ENCODE data around the gene CATSPERD.
"Not testable (repeated sequence)": the region's sequence is repeated elsewhere in the genome, so short reads cannot be mapped to it uniquely, and the experiment has no call there.

CATSPERD gene

DNA sequence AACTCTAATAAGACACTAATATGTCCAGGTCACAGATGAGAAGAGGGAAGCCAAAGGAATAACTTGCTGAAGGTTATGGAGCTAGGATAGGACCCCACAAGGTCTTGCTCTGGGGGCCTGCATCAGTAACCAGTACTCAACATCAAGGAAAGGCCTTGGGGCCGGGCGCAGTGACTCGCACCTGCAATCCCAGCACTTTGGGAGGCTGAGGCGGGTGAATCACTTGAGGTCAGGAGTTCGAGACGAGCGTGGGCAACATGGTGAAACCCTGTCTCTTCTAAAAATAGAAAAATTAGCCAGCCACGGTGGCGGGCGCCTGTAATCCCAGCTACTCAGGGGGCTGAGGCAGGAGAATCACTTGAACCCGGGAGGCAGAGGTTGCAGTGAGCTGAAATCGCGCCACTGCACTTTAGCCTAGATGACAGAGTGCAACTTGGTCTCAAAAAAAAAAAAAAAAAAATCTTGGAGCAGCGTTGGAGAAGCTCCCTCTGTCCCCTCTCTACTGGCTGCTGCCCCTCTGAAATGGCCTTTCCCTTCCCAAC, 2.3 kb upstream of the CATSPERD start:
- intact Hi-C loops (cut with DNase I) = no loop called here
- DNase-seq = peak in 1 of 10 donors; percentile 39

DNA sequence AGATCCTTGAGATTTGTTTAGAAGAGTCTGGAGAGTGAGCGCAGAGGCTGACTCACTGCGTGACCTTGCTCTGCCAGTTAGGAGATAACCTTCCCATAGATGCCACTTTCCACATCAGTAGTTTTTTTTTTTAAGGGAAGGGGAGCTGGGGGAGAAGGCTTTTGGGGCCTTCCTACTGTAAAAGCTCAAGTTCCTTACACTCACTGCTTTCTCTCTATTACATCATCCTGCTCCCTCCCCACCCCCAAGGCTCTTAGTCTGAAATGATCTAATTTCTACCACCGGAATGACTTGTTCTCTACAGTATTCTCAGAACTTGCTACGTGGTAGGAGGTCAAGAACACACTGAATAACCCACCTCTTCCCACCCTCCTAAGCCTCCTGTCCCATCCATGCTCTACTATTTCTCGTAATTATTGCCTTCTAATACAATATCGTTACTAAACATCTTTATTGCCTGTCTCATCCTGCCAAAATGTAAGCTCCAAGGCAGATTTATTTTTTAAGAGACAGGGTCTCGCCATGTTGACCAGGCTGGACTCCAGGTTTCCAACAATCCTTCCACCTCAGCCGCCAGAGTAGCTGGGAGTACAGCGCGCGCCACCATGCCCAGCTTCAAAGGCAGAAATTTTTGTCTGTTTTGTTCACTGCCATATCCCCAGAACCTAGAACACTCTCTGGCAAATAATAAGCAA, 1.7 kb upstream of the CATSPERD start:
- DNase-seq = no peak
- intact Hi-C loops (cut with DNase I) = no loop called here

DNA sequence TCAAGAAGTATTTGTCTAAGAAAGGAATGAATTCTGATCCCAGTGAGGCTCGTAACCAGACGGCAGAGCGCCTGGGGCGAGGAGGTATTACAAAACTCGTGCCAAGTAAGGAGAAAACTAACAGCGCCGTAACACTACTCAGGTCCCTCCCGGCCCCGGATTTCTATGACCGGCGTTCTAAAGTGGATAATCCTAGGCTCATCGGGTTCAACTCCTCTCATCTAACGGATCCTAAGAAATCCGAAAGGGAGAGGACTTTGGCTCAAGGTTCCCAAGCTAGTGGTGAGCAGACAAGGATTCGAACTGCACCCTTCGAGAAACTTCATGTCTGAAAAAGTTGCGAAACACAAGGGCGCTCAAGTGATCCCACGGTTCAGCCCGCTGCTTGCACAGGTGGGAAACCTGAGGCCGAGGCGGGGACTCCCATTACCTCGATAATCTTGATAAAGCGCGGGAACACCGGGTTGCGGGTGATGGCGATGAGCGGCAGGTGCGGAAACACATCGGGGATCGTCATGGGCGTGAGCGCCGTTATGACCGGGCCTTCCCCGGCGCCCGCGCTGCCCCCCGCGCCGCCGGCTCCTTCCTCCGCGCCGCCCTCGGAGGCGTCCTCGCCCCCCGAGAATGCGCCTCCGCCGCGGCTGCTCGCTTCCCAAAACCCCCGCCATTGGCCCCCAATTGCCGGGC, 1.0 kb upstream of the CATSPERD start:
- intact Hi-C loops (cut with DNase I) = no loop called here
- no peak for DNase-seq

DNA sequence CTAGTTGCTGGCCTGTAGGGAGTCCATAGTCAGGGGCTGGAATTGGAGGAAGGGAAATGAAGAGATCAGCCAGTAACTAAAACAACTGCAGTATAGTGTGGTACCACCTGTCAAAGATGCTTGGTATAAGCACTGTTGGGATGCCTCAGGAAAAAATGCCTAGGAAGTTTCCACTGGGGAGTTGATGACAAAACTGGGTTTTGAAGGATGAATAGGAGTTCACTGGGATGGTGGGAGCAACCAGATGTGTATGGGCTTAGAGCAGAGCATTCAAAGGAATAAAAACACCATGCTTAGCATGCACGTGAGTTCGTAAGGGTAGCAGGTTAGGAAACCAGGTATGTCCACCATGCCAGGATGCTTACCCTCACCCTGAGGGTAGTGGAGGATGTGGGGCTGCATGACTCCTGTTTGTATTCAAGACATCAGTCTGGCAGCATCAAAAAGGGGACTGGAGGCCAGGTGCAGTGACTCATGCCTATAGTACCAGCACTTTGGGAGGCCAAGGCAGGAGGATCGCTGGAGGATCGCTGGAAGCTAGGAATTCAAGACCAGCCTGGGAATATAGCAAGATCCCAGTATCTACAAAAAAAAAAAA, 7.1 kb downstream of the CATSPERD start:
- peak in 1 of 10 donors; percentile 6 for DNase-seq
- intact Hi-C loops (cut with DNase I) = no loop called here

DNA sequence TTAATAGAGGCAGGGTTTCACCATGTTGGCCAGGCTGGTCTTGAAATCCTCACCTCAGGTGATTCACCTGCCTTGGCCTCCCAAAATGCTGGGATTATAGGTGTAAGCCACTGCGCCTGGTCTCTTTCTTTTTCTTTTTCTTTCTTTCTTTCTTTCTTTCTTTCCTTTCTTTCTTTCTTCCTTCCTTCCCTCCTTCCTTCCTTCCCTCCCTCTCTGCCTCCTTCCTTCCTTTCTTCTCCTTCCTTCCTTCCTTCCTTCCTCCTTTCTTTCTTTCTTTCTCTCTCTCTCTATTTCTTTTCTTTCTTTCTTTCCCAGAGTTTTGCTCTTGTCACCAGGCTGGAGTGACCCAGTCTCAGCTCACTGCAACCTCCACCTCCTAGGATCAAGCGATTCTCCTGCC, 12.7 kb downstream of the CATSPERD start:
- intact Hi-C loops (cut with DNase I); DNase-seq: not testable (repeated sequence)

DNA sequence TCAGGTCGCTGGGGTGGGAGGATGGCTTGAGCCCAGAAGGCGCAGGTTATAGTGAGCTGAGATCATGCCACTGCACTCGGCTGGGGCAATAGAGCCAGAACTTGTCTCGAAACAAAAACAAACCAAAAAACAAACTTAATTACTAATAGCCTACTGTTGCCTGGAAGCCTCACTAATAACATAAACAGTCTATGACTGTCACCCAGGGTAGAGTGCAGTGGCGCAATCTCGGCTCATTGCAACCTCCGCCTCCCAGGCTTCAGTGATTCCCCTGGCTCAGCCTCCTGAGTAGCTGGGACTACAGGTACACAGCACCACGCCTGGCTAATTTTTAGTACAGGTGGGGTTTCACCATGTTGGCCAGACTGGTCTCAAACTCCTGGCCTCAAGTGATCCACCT, 18.0 kb downstream of the CATSPERD start:
- DNase-seq = peak in 1 of 10 donors; percentile 29
- intact Hi-C loops (cut with DNase I) = no loop called here

DNA sequence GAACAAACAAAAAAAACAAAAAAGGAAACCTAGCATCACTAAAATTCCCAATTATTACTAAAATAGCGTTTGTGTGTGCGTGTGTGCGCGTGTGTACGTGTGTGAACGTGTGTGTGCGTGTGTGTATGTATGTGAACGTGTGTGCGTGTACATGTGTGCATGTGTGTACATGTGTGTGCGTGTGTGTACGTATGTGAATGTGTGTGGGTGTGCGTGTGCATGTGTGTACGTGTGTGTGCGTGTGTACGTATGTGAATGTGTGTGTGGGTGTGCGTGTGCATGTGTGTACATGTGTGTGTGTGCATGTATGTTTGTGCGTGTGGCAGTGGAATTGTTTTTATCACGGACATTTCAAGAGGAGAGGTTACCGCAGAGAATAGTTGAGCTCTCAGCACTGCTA, 21.6 kb downstream of the CATSPERD start:
- intact Hi-C loops (cut with DNase I) = no loop called here
- DNase-seq = no peak

DNA sequence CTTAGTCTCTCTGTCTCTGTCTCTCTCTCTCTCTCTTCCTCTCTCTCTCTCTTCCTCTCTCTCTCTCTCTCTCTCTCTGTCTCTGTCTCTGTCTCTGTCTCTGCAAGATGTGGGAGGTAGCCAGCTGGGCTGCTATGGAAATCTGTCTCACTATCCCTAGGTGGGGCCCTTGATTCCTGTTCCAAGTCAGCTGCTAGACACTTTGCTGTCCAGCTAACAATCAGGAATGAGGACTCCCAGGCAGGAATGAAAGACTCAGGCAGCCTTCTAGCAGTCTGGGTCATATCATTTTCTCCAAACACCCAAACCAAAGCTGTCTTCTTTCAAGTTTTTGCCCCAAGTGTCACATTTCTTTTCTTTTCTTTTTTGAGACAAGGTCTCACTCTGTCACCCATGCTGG, 23.2 kb downstream of the CATSPERD start:
- intact Hi-C loops (cut with DNase I) = no loop called here
- DNase-seq = no peak

DNA sequence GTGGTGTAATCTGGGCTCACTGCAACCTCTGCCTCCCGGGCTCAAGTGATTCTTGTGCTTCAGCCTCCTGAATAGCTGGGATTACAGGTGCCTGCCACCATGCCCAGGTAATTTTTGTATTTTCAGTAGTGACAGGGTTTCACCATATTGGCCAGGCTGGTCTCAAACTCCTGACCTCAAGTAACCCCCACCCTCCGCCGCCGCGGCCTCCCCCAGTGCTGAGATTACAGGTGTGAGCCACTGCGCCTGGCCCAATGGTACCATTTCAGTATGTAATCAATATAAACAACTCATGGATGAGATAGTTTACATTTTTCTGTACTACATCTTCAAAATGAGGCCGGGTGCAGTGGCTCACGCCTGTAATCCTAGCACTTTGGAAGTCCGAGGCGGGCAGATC, 24.6 kb downstream of the CATSPERD start:
- DNase-seq; intact Hi-C loops (cut with DNase I): not testable (repeated sequence)

DNA sequence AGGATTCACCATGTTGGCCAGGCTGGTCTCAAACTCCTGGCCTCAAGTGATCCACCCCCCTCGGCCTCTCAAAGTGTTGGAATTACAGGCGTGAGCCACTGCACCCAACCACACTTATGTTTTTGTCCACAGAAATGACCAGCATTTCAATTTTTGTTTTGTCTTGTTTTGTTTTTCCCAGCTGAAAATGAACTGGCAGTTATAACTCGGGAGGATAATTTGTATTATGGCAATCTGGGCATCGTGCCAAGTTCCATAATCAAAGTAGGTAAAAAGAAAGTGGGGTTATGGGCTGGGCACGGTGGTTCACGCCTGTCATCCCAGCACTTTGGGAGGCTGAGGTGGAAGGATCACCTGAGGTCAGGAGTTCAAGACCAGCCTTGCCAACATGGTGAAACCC, 28.5 kb downstream of the CATSPERD start:
- DNase-seq; intact Hi-C loops (cut with DNase I): not testable (repeated sequence)

DNA sequence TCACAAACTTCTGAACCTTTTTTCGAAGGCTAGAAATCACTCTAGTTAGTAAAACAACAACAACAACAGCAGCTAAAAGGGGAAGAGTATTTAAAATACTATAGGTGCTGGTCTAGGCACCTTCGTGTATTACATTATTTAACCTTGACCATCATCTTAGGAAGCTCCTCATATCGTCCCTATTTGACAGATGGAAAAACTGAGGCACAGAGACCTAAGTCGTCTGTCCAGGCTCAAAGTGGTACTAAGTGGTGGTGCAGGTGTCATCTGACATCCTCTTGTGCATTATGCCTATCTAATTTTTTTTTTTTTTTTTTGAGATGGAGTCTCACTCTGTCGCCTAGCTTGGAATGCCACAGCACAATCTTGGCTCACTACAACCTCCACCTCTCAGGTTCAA, 29.1 kb downstream of the CATSPERD start:
- DNase-seq = no peak
- intact Hi-C loops (cut with DNase I) = no loop called here

DNA sequence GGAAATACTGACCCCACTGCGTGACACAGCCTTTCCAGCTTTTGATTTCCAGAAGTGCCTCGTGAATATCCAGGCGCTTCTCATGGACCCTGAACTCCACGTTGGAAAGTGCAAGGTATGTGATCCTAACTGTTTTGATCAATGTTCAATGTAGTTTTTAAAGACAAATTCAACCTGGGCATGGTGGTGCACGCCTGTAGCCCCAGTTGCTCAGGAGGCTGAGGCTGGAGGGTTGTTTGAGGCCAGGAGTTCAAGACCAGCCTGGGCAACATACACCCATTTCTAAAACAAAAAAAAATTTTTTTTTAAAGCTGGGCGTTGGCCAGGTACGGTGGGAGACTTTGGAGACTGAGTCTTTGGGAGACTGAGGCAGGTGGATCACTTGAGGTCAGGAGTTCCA, 31.3 kb downstream of the CATSPERD start:
- DNase-seq = no peak
- intact Hi-C loops (cut with DNase I) = no loop called here

DNA sequence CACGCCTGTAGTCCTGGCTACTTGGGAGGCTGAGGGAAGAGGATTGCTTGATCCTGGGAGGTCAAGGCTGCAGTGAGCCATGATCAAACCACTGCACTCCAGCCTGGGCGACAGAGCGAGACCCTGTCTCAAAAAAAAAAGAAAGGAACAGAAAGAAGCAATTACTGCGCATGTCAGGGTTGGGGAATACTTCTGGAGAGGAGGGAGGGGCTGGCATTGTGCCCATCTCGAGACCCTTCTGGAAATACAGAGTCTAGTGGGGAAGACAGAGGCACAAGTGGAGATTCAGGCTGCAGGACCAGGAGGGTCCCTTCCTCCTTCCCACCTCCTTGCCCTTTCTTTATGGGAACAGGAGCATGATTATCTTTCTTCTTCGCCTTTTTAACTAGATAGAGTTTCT, 33.3 kb downstream of the CATSPERD start:
- no peak for DNase-seq
- intact Hi-C loops (cut with DNase I) = no loop called here

DNA sequence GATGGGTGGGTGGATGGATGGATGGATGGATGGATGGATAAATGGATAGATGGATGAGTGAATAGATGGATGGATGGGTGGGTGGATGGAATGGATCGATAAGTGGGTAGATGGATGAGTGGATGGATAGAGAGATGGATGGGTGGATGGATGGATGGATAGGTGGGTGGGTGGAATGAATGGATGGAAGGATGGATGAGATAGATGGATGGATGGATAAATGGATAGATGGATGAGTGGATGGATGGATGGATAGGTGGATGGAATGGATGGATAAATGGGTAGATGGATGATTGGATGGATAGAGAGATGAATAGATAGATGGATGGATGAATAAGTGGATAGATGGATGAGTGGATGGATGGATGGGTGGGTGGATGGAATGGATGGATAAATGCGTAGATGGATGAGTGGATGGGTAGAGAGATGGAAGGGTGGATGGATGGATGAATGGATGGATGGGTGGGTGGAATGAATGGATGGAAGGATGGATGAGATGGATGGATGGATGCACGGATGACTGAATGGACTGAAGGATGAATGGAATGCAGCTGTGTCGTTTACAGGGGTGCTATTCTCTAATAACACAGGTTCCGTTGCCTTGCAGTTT, 42.3 kb downstream of the CATSPERD start:
- DNase-seq = no peak
- intact Hi-C loops (cut with DNase I) = no loop called here

DNA sequence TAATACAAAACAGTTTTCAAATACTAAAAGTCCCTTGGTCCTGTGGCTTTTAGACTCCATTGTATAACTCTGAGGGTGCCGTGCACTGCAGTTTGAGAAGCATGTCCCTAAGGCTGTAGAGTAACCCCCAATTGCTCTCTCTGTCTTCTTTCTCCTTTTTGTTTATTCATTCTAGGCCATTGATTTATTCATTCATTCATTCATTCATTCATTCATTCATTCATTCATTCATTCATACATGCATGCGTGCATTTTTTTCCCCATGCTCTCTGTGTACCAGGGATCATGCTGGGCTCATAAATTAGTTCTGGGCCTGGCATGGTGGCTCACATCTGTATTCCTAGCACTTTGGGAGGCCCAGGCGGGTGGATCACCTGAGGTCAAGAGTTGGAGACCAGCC, 44.8 kb downstream of the CATSPERD start:
- intact Hi-C loops (cut with DNase I) = no loop called here
- no peak for DNase-seq

DNA sequence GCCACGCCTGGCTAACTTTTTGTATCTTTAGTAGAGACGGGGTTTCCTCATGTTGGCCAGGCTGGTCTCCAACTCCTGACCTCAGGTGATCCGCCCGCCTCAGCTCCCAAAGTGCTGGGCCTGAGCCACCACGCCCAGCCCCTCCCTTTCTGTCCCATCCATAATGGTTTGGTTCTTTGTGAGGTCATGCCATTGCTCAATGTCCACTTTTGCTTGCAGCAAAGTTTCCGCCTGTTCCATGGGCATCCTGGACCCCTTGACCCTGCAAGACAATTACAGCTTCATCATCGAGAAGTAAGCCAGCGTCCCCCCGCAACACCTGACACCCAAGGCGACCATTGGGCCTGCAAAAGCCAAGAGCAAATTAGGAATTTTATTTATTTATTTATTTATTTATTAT, 47.5 kb downstream of the CATSPERD start:
- no peak for DNase-seq
- intact Hi-C loops (cut with DNase I) = no loop called here

DNA sequence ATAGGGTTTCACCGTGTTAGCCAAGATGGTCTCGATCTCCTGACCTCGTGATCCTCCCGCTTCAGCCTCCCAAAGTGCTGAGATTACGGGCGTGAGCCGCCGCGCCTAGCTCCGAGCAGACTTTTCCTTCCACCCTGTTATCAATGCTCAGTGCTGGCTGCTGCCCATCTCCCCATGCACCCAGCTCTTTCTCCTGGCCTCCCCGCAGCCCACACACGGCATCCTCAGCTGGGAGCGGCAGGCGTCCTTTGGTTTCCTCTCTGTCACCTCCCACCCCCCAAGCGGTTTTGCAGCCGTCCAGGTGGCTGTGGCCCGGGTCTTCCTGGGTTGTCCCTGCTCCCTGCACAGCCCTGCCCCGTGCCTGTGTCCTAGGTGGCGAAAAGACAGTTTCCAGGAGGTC, 52.0 kb downstream of the CATSPERD start:
- intact Hi-C loops (cut with DNase I) = loop anchor here (10.0 kb wide), 1 partner anchor 252 kb away; no protein-coding TSS in a partner anchor
- DNase-seq = peak in 1 of 10 donors; percentile 70

DNA sequence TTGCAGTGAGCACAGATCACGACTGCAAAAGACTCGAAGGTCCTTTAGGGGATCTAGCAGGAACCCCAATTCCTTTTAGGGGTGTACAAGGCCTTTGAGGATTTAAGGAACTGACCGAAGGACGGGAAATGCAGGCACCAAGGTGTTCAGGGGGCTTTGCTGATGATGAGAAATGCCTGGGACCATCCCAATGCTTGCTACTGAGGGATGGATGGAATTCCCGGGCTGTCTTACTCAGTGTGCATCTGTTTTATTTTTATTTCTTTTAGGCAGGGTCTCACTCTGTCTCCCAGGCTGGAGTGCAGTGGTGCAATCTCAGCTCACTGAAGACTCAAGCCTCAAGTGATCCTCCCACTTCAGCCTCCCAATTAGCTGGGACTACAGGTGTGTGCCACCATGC, 52.8 kb downstream of the CATSPERD start:
- intact Hi-C loops (cut with DNase I) = loop anchor here (10.0 kb wide), 1 partner anchor 252 kb away; no protein-coding TSS in a partner anchor
- no peak for DNase-seq

DNA sequence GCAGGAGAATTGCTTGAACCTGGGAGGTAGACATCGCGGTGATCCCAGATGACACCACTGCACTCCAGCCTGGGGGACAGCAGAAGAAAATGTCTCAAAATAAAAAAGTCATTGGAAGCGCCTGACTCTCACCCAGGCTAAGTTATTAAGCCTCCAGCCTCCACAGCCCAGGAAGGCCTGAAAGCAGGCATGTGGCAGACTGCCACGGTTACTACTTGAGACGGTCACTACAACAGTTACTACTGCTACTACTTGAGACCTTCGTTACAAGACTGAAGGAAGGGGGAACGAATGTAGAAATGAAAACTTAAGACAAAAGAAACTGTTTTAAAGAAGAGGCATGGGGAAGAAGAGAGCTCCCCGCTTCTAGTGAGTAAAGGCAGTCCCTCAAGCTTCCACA, 54.5 kb downstream of the CATSPERD start:
- DNase-seq = no peak

DNA sequence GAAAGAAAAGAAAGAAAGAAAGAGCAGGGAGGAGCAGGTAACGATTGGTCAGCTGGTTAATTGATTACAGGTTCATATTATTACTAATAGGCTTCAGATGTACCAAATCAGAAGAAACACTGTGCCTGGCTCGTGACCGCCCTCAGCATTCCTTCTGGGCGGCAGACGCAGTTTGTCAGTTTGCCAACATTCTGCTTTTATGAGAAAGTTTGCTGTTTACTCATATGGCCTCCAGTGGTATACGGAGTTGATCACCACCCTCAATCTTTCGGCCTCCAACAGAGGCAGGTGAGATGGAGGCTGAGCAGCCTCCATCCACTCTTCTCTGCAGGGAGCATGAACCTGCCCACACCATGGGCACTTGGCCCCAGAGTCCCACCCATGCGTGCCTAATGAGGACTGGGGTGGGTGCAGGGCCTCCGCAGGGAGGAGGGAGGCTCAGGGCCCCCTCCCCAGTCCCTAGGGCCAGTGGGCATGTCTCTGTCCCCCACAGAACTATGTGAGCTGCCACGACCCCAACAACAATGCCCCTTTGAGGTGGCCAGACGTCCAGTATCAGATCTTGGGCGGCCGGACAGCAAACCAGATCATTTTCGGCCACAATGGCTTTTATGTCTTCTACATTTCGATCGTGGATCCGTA, 55.4 kb downstream of the CATSPERD start:
- intact Hi-C loops (cut with DNase I) = loop anchor here (10.0 kb wide), 1 partner anchor 249 kb away; no protein-coding TSS in a partner anchor
- DNase-seq = peak in 1 of 10 donors; percentile 52

More for the DNA sequence above, 54.5 kb downstream of the CATSPERD start:
- intact Hi-C loops (cut with DNase I) = loop anchor here (10.0 kb wide), 1 partner anchor 250 kb away; no protein-coding TSS in a partner anchor
